AG08395 (cell line): ENCODE measurements around the gene PRG2.

Source experiments
- DNase-seq: peaks from one replicate; pipeline ENCODE4 v3.0.0; 2012; ENCODE audit warnings: mixed read lengths, low spot score

The PRG2 gene

DNA sequence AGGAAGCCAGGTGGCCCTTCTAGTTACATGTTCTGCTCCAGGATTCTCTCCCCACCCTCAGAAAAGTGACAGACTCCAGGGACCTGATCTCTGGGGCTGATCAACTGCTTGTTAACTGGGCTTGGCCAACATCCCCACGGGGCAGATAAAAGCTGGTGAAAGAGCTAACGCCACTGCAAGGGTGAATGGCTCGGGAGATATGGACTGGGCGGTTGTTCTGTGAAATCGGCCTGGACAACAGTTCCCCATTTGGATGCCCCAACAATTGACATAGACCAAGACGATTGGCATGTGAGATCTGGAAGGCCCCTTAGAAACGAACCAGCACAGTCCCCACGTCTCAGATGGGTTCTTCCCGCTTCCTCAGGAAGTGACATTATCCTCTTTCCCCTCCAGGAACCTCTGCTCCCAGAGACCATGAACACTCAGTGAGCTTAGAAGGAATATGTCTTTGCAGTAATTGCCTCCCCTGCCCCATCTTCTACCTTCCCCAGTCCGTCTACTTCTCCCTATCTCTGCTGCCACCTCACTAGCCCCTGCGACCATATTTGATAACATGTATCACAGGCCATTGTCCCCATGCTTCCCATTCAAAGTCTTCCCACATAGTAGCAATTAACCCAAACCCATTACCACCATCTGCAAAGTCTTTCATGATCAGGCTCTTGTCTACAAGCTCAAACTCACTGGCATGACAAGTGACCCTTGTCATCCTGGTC, 5.6 kb upstream of the PRG2 start:
- DNase-seq: no peak

DNA sequence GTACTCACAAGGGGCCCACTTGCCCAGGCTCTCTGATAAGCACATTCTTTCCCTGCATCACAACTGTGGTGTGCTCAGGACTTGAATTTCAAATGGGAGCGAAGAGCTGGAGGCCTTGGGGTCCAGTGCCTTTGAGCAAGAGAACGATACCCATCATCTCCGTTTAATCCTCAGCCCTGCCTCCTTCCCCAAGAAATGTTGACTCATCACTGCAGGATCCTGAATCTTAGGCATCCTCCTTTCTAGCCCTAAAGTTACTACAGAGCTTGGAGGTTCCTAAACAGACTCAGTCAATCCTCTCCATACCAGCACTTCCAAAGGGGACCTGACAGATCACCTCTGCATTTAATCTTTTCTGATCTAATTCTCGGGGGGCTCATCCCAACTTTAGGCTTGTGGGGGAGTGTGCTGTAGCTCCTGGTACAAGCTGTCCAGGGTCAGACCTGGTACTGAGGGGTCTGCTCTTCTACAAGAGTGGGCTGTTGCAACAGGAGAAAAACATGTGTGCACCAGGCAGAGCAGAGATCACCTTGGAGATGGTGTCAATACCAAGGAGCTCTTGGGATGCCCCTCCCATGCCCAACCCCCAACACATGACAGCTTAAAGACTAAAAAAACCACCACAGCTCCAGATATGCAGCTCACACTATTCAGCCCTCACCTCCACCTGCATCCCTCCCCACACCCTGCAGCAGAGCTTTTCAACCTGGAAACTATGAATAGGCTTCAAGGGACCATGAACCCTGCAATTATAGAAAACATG, 3.9 kb upstream of the PRG2 start:
- no peak for DNase-seq

DNA sequence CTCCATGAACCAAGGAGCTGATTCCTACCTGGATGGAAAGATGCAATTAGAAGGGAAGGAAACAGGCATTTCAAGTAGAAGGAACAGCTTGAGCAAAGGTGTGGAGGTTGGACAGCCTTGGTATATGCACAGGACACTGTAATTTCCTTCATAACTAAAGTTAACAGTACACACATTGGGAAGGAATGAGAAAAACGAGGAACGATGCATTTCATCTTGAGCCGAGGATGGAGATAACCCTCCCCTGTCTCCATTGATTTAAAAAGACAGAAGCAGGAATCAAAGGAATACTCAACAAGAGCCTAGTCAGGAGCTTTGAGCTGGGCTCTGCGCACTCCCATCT, 2.3 kb upstream of the PRG2 start:
- DNase-seq: no peak

DNA sequence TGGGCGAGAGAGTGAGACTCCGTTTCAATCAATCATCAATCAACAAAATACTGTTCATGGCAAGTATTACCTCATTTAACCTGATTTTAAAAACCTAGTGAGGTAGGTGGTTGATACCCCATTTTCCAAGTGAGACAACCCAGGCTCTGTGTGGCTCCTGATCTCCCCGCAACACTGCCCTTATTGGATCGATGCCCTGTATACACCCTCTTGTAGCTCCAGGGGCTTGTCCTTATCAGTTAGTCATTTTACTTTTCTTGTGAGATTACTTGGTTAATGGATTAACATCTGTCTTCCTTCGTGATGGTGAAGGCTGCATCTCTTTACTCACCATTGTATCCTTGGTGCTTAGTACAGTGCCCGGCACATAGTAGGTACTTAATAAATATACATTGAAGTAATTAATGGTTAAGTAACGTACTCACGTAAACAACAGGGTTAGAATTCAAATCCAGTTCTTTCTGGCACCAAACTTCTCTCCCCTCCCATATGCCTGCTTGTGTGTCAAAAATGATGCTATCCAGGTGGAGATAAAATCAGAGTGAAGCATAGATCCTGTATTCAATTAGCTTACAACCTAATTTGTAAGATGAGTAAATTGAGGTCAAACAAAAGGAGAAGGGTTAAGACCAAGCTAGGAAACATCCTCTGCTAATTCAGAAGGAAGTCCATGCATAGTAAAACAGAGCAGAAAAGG, 1.8 kb upstream of the PRG2 start:
- DNase-seq: no peak

DNA sequence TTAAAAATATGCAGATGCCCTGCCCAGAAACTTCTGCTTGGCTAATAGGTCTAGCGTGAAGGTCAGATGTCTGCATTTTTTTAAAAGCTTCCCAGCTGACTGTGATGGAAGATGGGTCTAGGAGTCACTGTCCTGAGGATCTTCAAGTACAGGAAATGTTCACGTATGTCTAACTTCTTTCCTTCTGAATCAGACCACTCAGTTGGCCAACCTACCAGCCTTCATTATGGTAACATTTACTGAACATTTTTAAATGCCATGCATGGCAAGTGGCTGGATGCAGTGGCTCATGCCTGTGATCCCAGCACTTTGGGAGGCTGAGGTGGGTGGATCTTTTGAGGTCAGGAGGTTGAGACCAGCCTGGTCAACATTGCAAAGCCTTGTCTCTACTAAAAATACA, 1.1 kb upstream of the PRG2 start:
- no peak for DNase-seq

DNA sequence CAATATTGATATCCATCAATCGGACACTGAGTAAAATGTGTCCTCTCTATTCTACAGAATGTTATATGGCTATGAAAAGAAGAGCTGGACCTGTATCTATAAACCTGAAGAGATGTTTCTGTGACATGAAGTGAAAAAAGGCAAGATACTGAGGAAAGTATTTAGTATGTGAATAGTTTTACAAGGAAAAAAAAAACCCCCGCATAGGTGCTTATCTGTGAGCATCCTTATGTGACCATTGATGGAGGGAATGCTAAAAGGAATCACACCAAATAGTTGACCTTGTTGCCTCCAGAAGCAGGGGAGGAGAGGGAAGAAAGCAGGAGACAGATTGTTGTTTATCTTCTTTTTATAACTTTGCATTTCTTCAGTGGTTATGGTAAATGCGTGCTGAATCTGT, 661 bp upstream of the PRG2 start:
- DNase-seq: no peak

DNA sequence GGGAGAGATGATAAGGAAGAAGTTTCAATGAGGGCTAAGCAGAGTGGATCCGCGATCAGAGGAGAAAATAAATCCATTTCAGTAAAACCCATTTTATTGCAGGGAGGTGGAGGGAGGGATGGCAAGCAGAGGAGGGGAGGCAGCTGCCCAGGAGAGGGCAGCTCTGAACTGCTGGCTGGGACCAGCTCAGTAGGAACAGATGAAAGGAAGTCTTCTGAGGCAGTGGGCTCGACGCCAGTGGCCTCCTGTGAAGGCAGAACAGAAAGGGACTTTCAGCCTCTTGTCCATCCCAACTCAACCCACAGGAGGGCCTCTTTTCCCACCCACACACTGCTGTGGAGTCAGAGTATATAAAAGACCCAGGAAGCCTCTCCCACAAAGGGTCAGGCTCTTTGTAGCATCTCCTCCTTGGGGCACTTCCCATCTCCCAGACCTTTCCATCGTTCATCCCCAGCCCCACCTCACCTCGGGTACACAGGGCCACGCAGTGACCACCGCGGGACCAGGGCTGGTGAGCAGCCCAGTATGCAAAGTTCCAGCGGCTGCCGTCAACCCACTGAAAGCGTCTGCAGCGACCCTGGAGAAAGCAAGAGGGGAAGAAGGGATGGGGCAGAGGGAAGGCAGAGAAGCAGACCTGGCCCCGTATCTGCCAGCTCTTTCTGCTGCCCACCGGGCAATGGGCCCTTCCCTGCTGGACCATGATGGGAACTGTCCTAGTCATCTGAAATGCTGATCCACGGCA, 3.0 kb downstream of the PRG2 start:
- DNase-seq: no peak

DNA sequence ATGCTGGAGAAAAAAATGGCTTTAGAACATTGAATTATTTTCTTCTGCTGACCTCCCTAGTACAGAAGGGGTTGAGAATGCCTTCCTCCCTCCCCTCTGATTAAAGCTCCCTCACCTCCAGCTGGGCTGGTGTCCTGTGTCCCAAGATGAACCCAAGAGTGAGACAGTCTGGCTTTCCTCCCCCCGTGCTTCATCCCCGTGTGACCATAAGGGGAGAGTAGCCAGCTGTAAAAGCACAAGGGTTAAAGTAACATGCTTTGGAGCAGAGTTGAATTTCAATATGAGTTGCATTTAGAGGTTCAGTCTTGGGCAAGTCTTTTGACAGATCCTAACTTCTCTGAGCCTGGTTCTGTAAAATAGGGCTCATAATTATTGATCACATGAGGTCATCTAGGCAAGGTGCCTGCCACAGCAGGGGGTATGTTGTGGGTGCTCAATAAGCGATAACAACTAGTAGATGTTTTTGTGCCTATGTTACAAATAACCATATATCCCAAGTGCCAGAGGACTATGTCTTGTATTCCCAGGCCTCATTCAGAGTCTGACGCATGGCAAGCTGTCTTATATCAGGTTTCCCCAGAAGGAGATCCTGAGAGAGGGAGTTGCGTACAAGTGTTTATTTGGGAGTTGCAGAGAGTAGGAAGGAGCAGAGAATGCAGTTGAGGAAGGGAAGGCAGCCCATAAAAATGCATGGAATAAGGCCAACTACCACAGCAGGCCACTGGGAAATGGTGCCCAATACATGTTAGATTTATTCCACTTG, 4.1 kb downstream of the PRG2 start:
- no peak for DNase-seq

DNA sequence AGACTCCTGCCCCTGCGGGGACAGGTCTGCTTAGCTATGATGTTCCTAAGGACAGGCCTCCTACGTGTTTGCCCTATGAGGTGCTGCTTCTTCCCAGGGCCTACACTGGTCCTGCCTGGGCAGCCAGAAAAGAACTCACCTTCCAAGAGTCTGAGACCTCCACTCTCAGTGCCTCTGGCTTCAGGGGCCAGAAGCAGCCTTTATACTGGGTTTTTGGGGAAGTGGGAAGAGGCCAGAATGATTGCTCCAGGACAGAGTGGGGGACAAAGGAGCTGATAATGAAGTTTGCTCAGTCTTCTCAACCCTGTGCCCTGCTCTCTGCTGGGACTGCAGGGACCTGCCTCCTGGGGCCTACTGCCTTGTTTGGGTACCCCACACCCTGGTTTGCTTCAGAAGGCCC, 9.5 kb downstream of the PRG2 start, which contains the start of gene PRG3:
Gene PRG3, minus strand, starts transcription at position 176 of the 400 bp plus-strand sequence. CDS start 442 bp downstream, outside the sequence.
- DNase-seq: no peak

DNA sequence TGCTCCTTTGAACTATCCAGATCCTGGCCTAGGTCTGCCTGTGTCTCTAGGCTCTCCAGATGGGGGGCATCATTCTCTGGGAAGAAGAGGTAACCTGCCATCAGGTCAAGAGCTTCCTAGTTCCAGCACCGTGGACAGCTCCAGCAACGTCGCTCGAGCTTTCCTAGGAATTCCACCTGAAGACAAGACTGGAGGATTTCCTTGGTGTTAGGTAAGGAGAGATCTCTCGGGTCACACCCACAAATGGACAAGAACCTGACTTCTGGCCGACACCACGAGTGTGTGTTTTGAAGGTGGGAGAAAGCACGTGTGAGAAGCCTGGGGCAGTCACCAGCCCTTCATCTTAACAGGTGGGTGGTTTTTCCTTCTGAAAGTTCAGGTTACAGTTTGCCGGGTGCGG, 10.7 kb downstream of the PRG2 start:
- no peak for DNase-seq

DNA sequence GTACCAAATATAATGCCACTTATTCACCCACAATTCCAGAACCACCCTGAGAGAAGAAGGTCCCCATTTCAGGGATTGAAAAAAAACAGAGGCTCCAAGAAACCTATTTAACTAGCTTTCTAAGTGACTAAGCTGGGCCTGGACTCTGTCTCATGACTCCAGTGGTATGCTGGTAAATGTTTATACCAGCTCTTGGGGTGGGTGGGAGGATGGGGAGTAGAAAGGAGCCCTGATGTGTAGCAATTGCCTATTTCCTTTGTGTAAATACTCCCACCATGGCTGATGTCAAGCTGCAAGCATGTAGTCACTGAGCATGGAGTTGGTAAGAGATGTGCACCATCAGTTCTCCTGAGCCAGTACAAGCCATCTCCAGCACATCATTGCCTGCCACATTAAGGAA, 12.3 kb downstream of the PRG2 start:
- DNase-seq: no peak

DNA sequence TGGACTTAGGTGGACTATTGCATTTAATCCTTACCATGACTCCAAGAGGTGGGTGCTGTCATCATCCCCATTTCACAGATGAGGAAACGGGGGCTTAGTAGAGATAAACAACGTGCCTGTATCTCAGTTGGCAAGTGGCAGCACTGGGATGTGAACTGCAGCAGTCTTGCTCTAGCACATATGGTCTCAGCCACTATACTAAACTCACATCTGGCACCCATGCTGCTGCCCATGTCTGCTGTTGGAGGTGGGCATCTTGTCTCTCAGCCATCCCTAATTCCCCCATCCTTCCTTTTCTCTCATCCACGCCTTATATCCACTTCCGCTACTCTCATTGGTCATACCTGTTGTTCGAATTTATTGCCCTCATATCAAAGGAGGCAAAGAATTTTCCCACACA, 13.3 kb downstream of the PRG2 start:
- DNase-seq: peak; percentile 22

DNA sequence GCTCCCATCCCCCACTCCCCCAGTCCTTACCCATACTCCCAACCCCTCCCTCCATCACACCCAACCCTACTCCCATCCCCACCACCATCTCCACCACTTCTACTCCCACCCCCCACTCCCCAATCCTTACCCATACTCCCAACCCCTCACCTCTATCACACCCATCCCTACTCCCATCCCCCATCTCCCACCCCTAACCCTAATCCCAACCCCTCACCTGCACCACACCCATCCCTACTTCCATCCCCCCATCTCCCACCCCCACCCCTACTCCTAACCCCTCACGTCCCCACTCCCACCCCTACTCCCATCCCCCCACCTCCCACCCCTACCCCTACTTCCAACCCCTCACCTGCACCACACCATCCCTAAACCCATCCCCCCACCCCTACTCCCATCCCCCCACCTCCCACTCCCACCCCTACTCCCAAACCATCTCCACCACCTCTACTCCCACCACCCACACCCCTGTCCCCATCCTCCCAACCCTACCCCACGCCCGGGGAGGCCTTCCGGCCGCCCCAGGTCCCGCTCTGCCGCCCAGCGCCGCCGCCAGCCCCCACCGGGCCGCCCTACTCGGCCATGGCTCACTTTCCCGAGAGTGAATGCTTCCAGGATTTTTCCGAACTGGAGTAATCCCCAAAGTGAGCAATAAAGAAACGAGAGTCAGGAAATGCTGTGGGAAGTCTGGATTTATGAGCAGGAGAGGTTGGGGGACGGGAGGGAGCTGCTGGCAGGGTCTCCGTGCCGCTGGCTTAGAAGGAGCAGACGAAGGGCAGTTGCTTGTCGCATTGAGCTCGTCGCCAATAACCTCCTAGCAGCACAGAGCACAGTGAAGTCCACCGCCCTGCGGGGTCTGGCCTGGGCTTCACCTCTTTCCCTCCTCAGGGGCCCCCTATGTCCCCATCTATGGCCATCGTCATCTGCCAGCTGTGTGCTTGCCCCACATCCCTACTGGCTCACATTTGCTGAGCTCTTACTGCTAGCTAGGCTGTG, 14.1 kb downstream of the PRG2 start:
- DNase-seq: no peak

DNA sequence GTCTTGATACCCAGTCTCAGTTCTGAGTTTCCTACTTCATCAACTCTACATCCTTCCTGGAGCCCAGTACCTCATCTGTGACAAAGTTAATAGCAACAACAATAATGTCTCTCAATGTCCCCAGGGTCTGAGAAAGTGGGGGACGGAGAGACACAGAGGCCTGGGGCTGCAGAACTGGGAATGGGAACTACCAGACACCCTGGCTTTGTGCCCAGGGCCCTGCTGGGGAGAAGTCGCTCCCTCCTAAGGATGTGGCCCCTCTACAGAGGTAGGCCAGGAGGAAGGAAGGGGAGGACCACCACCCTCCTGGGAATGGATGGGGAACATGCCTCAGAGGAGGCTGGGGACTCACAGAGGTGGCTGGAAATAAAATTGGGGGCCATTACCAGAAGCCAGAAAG, 15.0 kb downstream of the PRG2 start:
- no peak for DNase-seq

DNA sequence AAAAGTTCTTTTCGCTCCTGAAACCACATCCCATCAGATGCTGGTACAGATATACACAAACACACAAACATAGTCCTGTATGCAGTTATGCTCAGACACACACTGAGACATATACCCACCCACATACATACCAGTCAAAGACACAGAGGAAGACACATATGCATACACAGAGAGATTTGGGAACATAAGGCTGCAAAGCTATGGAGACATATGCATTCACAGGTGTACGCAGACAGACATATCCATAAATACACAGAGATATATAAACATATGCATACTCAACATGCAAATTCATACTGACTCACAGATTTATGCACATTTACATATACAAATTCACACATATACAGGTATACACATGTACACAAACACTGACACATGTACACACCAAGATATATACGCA, 15.5 kb downstream of the PRG2 start:
- no peak for DNase-seq

DNA sequence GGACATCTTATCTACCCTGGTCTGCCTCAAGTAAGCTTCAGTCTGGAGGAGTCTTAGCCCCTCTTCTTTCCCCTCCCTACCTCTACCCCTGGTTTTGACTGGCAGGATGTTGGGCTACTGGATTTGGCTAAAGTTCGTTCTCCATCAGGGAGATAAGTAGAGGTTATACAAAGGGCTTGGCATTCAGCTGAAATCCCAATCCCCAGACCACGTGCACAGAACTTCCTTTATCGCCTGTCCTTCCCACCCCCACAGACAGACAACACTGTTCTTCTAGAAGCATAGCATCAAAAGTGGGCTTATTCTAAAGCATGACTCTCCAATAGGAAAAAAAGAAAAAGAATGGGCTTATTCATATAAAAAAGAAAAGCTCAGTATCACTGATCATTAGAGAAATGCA, 17.3 kb downstream of the PRG2 start:
- DNase-seq: no peak

DNA sequence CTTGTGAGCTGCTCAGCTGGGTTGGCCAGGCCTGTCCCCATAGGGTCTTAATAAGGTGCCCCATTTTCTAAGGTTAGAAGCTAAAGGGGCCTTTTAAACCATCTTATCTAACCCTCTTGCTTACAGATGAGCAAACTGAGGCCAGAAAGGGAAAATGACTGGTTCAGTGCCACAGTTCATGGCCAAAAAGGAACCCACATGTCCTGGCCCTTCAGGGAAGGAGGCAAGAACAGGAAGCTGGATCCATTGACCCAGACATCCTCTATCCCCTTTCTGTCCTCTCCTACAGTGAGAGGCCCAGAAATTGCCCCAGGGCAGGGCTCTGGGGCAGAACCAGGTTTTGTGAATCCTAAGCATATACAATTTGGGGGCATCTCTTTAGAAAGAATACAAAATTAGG, 19.5 kb downstream of the PRG2 start:
- no peak for DNase-seq

DNA sequence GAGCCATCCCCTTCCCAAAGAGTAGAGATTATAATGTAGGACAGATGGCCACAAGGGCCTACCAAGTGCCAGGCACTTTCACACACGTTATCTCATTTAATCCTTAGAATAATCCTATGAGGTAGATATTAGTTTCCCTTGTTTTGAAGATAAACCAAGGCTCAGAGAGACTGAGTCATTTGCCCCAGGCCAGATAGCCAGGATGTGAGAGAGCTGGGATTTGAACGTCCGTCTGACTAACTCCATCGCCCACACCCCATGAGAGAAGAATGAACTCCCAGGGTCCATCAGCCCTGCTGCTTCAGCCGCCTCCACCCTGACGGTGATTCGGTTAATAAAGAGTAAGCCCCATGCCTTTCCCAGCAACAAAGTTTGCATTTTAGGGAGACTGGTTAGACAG, 20.2 kb downstream of the PRG2 start:
- no peak for DNase-seq

DNA sequence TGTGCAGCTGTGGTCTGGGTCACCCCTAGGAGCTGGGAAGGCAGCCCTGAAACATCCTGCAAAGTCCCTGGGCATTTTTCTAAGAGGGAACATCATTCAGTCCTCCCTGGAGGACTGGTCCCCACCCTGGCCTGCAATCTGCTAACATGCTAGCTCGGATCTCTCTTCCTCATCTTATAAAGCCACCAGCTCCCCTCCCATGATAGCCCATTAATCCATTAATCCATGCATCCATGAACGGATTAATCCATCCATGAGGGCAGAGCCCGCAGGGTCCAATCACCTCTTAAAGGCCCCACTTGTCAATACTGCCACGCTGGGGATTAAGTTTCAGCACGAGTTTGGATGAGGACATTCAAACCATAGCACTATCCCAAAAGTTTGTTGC, 21.6 kb downstream of the PRG2 start:
- no peak for DNase-seq

DNA sequence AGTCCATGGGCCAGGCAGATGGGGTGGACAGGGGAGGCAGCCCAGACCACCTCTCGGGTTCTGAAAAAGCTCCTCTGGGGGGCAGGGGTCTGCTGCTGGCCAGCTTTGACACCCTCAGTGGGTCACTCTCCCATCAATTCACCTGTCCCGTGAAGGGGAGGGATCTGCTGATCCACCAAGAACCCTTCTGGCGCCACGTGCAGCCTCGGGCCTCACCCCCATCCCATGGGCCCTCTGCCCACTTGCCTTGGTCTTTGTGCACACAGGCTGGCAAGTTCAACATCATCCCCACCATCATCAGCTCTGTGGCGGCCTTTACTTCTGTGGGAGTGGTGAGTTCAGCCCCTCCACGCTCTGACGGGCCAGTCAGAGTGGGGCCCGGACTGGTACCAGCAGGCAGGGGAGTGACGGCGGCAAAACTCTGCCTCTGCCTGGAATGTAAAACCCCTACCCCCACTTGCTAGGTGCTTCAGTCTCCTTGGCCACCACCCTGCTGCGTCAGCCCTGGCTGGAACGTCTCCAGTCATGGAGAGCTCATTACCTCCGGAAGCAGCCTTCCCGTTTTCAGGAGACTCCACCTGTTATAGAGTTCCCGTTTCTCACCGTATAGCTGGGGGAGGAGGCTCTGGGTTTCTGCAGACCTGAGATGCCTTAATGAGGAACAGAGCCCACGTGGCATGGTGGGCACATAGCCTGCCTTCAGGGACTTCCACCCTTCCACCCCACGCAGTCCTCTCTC, 22.2 kb downstream of the PRG2 start:
- no peak for DNase-seq
